ENCODE results near the gene ARHGDIB.

DNA sequence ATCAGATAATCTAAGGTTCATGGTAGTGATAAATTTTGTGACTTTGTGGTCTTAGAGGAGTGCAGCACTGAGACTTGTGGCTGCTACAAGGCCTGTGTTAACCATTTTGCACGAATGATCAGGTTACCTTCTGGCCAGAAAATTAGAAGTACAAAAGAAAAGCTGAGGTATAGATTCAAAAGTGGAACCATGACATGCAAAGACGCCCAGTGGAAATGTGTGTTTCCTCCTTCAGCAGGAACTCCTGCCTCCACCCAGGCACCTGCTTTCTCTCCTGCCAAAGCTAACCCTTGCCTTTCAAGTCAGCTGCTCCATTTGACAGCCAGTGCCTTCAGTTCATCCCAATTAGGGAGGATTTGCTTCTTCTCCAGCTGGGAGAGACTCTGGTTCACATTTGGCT lies 21.6 kb upstream of the ARHGDIB start:
- no peak for TF ChIP-seq POLR2AphosphoS5 (IDR thresholded peaks at IDR 0.05)
- TF ChIP-seq, protein P1, sequence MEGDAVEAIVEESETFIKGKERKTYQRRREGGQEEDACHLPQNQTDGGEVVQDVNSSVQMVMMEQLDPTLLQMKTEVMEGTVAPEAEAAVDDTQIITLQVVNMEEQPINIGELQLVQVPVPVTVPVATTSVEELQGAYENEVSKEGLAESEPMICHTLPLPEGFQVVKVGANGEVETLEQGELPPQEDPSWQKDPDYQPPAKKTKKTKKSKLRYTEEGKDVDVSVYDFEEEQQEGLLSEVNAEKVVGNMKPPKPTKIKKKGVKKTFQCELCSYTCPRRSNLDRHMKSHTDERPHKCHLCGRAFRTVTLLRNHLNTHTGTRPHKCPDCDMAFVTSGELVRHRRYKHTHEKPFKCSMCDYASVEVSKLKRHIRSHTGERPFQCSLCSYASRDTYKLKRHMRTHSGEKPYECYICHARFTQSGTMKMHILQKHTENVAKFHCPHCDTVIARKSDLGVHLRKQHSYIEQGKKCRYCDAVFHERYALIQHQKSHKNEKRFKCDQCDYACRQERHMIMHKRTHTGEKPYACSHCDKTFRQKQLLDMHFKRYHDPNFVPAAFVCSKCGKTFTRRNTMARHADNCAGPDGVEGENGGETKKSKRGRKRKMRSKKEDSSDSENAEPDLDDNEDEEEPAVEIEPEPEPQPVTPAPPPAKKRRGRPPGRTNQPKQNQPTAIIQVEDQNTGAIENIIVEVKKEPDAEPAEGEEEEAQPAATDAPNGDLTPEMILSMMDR (IDR thresholded peaks at IDR 0.05) = no peak
- TF ChIP-seq POLR2A (IDR thresholded peaks at IDR 0.05) = no peak
